SK-N-SH treated with all-trans-retinoic acid at 6 μM for 48 hours (cell line): ENCODE measurements around the gene SLC47A2.

ENCODE experiments used
- ATAC-seq: fragments of 200-7000 bp; cut with Tn5 transposase; 3 replicates; pipeline ENCODE4 v1.9.1; 2020; ENCODE audit warnings: mild to moderate bottlenecking, moderate library complexity
- BACH2 ChIP-seq: fragments of 250-450 bp; sonication (Bioruptor Pico); IDR thresholded peaks from 2 replicates; pipeline ENCODE4 v1.9.0; 2021; ENCODE audit warnings: mild to moderate bottlenecking, borderline replicate concordance
- CSDC2 ChIP-seq: fragments of 250-450 bp; sonication (Bioruptor Pico); IDR thresholded peaks from 2 replicates; pipeline ENCODE4 v1.5.0; 2020; ENCODE audit warnings: mild to moderate bottlenecking, moderate library complexity
- ESRRG ChIP-seq: fragments of 250-450 bp; sonication (Bioruptor Pico); IDR thresholded peaks from 2 replicates; pipeline ENCODE4 v1.6.1; 2021; ENCODE audit warnings: mild to moderate bottlenecking
- GLIS3 ChIP-seq: fragments of 250-450 bp; sonication (Bioruptor Pico); IDR thresholded peaks from 2 replicates; pipeline ENCODE4 v1.5.0; 2020; ENCODE audit warnings: mild to moderate bottlenecking, moderate library complexity
- ISL1 ChIP-seq: fragments of 250-450 bp; sonication (Bioruptor Pico); IDR thresholded peaks from 2 replicates; pipeline ENCODE4 v2.1.2; 2022; ENCODE audit warnings: mild to moderate bottlenecking, moderate library complexity
- OSR1 ChIP-seq: fragments of 250-450 bp; sonication (Bioruptor Pico); IDR thresholded peaks from 2 replicates; pipeline ENCODE4 v1.8.0; 2022; ENCODE audit warnings: moderate library complexity, mild to moderate bottlenecking, inconsistent platforms
- PPARA ChIP-seq: fragments of 250-450 bp; sonication (Bioruptor Pico); IDR thresholded peaks from 2 replicates; pipeline ENCODE4 v1.5.0; 2020; ENCODE audit warnings: mild to moderate bottlenecking, borderline replicate concordance
- SNAI2 ChIP-seq: fragments of 250-450 bp; sonication (Bioruptor Pico); IDR thresholded peaks from 2 replicates; pipeline ENCODE4 v1.5.0; 2020; ENCODE audit warnings: mild to moderate bottlenecking, moderate library complexity
- TCF4 ChIP-seq: fragments of 250-450 bp; sonication (Bioruptor Pico); IDR thresholded peaks from 2 replicates; pipeline ENCODE4 v1.8.0; 2021; ENCODE audit warnings: mild to moderate bottlenecking, moderate library complexity, borderline replicate concordance
- TOX ChIP-seq: fragments of 250-450 bp; sonication (Bioruptor Pico); IDR thresholded peaks from 2 replicates; pipeline ENCODE4 v1.8.0; 2021; ENCODE audit warnings: mild to moderate bottlenecking, moderate library complexity, borderline replicate concordance
- ZC3H10 ChIP-seq: fragments of 250-450 bp; sonication (Bioruptor Pico); IDR thresholded peaks from 2 replicates; pipeline ENCODE4 v1.5.1; 2021; ENCODE audit warnings: mild to moderate bottlenecking, moderate library complexity
- ZFP3 ChIP-seq: fragments of 250-450 bp; sonication (Bioruptor Pico); IDR thresholded peaks from 2 replicates; pipeline ENCODE4 v1.5.0; 2020; ENCODE audit warnings: mild to moderate bottlenecking, moderate library complexity
- ZFP30 ChIP-seq: fragments of 450-650 bp; formaldehyde crosslinking; IDR thresholded peaks from 2 replicates; pipeline ENCODE4 v1.5.0; 2022; ENCODE audit warnings: mild to moderate bottlenecking, moderate library complexity
- ZNF565 ChIP-seq: fragments of 450-650 bp; formaldehyde crosslinking; conservative IDR thresholded peaks from 2 replicates; pipeline ENCODE4 v1.5.0; 2020; ENCODE audit warnings: low read depth, mild to moderate bottlenecking, moderate library complexity
- ZNF70 ChIP-seq: fragments of 450-650 bp; formaldehyde crosslinking; IDR thresholded peaks from 2 replicates; pipeline ENCODE4 v1.5.0; 2020; ENCODE audit warnings: mild to moderate bottlenecking, moderate library complexity
- ZNF8 ChIP-seq: fragments of 450-650 bp; formaldehyde crosslinking; IDR thresholded peaks from 2 replicates; pipeline ENCODE4 v1.5.0; 2020; ENCODE audit warnings: mild to moderate bottlenecking, moderate library complexity
- TF ChIP-seq, protein P1 (sequence below): fragments of 250-450 bp; sonication (Bioruptor Pico); IDR thresholded peaks from 2 replicates; pipeline ENCODE4 v1.8.0; 2021; ENCODE audit warnings: low read depth, mild to moderate bottlenecking, moderate library complexity, borderline replicate concordance
- TF ChIP-seq, protein P2 (sequence below): fragments of 250-450 bp; sonication (Bioruptor Pico); IDR thresholded peaks from 2 replicates; pipeline ENCODE4 v1.5.0; 2020; ENCODE audit warnings: mild to moderate bottlenecking, moderate library complexity
- TF ChIP-seq, protein P3 (sequence below): fragments of 250-450 bp; sonication (Bioruptor Pico); IDR thresholded peaks from 2 replicates; pipeline ENCODE4 v1.5.1; 2021; ENCODE audit warnings: mild to moderate bottlenecking, moderate library complexity
- TF ChIP-seq, protein P4 (sequence below): fragments of 250-450 bp; sonication (Bioruptor Pico); IDR thresholded peaks from 2 replicates; pipeline ENCODE4 v1.8.0; 2020; ENCODE audit warnings: mild to moderate bottlenecking, moderate library complexity, borderline replicate concordance

The SLC47A2 gene

DNA sequence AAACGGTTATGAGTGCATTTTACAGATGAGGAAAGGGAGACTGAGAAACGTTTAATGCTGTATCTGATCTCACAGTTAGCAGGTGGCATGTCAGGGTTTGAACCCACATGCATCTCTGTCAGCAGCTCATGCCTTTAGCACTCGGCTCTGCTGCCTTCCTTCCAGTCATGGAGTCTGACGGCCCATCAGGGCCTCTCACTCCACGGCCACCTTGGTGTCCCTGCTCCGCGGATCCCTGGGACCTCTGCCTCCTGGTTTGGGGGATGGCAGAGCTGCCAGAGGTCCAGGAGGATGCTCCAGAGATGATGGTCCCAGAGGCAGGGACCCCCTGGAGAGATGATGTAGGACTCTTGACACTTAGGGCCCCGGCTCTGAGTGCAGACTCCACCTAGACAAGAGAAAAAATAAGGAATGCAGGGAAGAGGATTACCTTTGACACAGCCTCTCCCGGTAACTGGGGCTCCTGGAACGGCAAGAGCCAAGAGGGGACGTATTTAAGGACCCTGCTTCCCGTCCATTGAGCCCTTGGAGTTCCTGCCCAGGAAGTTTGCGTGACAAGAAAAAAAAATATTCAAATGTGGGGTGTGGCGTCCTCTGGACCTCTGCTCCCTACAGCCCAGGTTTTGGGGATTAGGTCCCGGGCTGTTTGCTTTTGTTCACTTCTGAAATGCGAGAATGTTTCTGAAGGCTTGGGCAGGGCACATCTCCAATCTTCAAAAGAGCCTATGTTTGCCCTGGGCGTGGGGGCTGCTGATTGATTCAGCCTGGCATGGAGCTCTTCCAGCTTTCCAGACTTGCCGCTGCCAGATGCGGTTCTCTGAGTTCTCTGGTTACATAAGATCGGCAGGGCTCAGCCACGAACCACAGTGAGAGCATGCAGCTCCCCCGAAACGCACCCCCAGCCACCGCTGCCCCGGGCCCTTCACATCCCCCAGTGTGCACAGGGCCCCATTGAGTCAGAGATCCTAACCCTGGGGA, 31.7 kb upstream of the SLC47A2 start, which contains the start of gene ALDH3A1:
TSS of gene ALDH3A1 (minus strand) at position 470 of the 978 bp plus-strand sequence. CDS start 3,169 bp downstream, outside the sequence.
- TF ChIP-seq ZC3H10 (CRISPR knock-in tag) (no peak), SNAI2 (CRISPR knock-in tag) (no peak), ISL1 (CRISPR knock-in tag) (no peak), ZNF70 (CRISPR knock-in tag) (no peak), TOX (CRISPR knock-in tag) (no peak), OSR1 (CRISPR knock-in tag) (no peak), ZNF8 (CRISPR knock-in tag) (no peak), PPARA (CRISPR knock-in tag) (no peak), ESRRG (CRISPR knock-in tag) (no peak), ZFP3 (no peak), BACH2 (CRISPR knock-in tag) (no peak), GLIS3 (CRISPR knock-in tag) (no peak), CSDC2 (CRISPR knock-in tag) (no peak), TCF4 (CRISPR knock-in tag) (no peak), ZFP30 (no peak)
- TF ChIP-seq, protein P1, sequence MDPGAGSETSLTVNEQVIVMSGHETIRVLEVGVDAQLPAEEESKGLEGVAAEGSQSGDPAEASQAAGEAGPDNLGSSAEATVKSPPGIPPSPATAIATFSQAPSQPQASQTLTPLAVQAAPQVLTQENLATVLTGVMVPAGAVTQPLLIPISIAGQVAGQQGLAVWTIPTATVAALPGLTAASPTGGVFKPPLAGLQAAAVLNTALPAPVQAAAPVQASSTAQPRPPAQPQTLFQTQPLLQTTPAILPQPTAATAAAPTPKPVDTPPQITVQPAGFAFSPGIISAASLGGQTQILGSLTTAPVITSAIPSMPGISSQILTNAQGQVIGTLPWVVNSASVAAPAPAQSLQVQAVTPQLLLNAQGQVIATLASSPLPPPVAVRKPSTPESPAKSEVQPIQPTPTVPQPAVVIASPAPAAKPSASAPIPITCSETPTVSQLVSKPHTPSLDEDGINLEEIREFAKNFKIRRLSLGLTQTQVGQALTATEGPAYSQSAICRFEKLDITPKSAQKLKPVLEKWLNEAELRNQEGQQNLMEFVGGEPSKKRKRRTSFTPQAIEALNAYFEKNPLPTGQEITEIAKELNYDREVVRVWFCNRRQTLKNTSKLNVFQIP (CRISPR knock-in tag), result no peak
- TF ChIP-seq, protein P2, sequence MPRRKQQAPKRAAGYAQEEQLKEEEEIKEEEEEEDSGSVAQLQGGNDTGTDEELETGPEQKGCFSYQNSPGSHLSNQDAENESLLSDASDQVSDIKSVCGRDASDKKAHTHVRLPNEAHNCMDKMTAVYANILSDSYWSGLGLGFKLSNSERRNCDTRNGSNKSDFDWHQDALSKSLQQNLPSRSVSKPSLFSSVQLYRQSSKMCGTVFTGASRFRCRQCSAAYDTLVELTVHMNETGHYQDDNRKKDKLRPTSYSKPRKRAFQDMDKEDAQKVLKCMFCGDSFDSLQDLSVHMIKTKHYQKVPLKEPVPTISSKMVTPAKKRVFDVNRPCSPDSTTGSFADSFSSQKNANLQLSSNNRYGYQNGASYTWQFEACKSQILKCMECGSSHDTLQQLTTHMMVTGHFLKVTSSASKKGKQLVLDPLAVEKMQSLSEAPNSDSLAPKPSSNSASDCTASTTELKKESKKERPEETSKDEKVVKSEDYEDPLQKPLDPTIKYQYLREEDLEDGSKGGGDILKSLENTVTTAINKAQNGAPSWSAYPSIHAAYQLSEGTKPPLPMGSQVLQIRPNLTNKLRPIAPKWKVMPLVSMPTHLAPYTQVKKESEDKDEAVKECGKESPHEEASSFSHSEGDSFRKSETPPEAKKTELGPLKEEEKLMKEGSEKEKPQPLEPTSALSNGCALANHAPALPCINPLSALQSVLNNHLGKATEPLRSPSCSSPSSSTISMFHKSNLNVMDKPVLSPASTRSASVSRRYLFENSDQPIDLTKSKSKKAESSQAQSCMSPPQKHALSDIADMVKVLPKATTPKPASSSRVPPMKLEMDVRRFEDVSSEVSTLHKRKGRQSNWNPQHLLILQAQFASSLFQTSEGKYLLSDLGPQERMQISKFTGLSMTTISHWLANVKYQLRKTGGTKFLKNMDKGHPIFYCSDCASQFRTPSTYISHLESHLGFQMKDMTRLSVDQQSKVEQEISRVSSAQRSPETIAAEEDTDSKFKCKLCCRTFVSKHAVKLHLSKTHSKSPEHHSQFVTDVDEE (CRISPR knock-in tag), result no peak
- TF ChIP-seq, protein P3, sequence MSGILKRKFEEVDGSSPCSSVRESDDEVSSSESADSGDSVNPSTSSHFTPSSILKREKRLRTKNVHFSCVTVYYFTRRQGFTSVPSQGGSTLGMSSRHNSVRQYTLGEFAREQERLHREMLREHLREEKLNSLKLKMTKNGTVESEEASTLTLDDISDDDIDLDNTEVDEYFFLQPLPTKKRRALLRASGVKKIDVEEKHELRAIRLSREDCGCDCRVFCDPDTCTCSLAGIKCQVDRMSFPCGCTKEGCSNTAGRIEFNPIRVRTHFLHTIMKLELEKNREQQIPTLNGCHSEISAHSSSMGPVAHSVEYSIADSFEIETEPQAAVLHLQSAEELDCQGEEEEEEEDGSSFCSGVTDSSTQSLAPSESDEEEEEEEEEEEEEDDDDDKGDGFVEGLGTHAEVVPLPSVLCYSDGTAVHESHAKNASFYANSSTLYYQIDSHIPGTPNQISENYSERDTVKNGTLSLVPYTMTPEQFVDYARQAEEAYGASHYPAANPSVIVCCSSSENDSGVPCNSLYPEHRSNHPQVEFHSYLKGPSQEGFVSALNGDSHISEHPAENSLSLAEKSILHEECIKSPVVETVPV (CRISPR knock-in tag), result no peak
- TF ChIP-seq, protein P4, sequence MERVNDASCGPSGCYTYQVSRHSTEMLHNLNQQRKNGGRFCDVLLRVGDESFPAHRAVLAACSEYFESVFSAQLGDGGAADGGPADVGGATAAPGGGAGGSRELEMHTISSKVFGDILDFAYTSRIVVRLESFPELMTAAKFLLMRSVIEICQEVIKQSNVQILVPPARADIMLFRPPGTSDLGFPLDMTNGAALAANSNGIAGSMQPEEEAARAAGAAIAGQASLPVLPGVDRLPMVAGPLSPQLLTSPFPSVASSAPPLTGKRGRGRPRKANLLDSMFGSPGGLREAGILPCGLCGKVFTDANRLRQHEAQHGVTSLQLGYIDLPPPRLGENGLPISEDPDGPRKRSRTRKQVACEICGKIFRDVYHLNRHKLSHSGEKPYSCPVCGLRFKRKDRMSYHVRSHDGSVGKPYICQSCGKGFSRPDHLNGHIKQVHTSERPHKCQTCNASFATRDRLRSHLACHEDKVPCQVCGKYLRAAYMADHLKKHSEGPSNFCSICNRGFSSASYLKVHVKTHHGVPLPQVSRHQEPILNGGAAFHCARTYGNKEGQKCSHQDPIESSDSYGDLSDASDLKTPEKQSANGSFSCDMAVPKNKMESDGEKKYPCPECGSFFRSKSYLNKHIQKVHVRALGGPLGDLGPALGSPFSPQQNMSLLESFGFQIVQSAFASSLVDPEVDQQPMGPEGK (CRISPR knock-in tag), result no peak
- ATAC-seq, result no peak

DNA sequence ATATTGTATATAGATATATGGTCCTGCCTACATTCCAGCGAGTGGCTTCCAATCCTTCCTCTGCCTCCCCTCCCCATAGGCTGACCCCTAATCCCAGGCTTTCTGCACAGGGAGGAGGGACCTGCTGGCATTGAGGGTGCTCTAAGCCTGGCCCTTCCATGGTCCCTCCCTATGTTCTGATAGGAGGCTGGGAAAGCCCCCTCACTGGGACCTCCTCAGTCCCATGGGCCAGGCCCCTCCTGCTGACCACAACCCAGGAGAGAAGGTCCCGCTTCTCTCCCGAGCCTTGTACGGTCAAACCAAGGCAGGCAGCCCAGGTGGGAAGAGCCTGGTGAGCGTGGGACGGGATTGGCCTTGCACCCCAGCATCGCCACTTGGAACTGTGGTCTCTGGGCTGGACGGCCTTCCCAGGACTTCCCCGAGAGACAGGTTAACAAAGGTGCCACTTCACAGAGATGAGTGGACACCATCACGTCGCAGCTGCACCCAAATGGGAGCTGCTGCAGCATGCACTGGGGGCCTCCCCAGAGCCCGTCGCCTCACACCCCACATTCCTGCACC, 30.9 kb upstream of the SLC47A2 start:
- TF ChIP-seq GLIS3 (CRISPR knock-in tag) (no peak), BACH2 (CRISPR knock-in tag) (no peak), OSR1 (CRISPR knock-in tag) (no peak), ZNF8 (CRISPR knock-in tag) (no peak), ZNF565 (no peak)
- TF ChIP-seq, protein P4 (CRISPR knock-in tag), result no peak
- TF ChIP-seq, protein P1 (CRISPR knock-in tag), result no peak
- no peak for ATAC-seq
